ENCODE measurements around the gene ARHGAP10.

Gene ARHGAP10

GRCh38 chr4:147732518-147733235 lies 789 bp downstream of the ARHGAP10 start:
- no peak for DNase-seq (ENCODE audit: low read depth)

- DNase-seq (ENCODE audit: low read depth): no peak
Measured at GRCh38 chr4:147733716-147734344, 1.9 kb downstream of the ARHGAP10 start.

- no peak for DNase-seq (ENCODE audit: low read depth)
Measured at GRCh38 chr4:147734496-147734895, 2.6 kb downstream of the ARHGAP10 start.

- DNase-seq (ENCODE audit: low read depth): no peak
Measured at GRCh38 chr4:147735413-147736301, 3.8 kb downstream of the ARHGAP10 start.

GRCh38 chr4:147736458-147736857 lies 4.6 kb downstream of the ARHGAP10 start:
- no peak for DNase-seq (ENCODE audit: low read depth)

DNA sequence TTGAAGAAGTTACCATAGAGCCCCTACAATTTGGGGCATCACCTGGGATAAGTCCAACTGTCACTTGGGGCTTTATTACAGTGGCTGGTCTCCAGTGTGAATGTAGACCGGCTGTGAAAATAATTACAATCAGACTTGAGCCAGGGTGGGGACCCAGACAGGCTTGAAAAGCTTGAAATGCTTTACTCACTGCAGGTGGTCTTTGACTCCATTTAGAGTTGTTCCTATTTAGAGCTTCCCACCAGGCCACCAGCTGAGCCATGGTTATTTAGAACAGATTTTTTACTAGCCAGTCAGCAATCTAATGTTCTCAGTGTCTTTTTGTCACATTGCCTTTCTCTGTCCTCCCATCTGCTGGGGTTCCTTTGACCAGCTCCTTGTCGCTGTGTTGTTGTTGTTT lies 5.7 kb downstream of the ARHGAP10 start:
- DNase-seq (ENCODE audit: low read depth): no peak

GRCh38 chr4:147739239-147739823 lies 7.4 kb downstream of the ARHGAP10 start:
- no peak for DNase-seq (ENCODE audit: low read depth)

DNA sequence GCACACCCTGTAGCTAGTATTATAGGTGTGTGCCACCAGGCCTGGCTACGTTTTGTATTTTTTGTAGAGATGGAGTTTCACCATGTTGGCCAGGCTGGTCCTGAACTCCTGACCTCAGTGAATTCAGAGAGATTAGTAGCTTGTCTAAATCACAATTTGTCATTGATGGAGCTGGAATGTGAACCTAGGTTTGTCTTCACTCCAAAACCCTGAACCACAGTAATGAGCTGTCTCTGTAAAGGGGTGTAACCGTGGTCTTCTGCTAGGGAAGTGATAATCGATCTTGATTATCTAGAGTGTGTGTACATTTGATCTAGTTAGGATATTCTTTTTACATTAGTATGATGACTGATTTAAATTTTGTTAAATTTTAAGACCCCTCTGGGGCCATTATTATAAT lies 8.3 kb downstream of the ARHGAP10 start:
- DNase-seq (ENCODE audit: low read depth): no peak

- DNase-seq (ENCODE audit: low read depth): no peak
Measured at GRCh38 chr4:147741190-147741788, 9.4 kb downstream of the ARHGAP10 start.

GRCh38 chr4:147747787-147748454 lies 16.0 kb downstream of the ARHGAP10 start:
- DNase-seq (ENCODE audit: low read depth): no peak

- DNase-seq (ENCODE audit: low read depth): no peak
Measured at GRCh38 chr4:147749811-147750321, 18.0 kb downstream of the ARHGAP10 start.

DNA sequence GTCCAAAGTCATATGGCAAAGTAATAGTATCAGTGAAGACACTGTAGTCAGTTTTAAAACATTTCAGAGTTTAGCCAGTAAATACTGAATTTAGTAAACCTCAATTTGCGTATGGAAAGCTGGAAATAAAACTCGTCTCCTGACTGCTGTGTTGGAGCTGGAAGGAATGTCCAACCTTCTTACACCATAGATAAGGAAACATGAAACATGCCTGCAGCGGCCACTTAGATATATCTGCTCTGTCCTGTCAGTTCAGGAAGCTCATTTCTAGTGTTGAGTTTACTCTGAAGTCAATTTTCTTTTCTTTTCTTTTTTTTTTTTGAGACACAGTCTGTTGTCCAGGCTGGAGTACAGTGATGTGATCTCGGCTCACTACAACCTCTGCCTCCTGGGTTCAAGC lies 21.2 kb downstream of the ARHGAP10 start:
- DNase-seq (ENCODE audit: low read depth): no peak

GRCh38 chr4:147754037-147754445 lies 22.2 kb downstream of the ARHGAP10 start:
- no peak for DNase-seq (ENCODE audit: low read depth)

- DNase-seq (ENCODE audit: low read depth): no peak
Measured at GRCh38 chr4:147755561-147756295, 23.8 kb downstream of the ARHGAP10 start.

- no peak for DNase-seq (ENCODE audit: low read depth)
Measured at GRCh38 chr4:147756417-147756816, 24.5 kb downstream of the ARHGAP10 start.

- no peak for DNase-seq (ENCODE audit: low read depth)
Measured at GRCh38 chr4:147760176-147760575, 28.3 kb downstream of the ARHGAP10 start.

DNA sequence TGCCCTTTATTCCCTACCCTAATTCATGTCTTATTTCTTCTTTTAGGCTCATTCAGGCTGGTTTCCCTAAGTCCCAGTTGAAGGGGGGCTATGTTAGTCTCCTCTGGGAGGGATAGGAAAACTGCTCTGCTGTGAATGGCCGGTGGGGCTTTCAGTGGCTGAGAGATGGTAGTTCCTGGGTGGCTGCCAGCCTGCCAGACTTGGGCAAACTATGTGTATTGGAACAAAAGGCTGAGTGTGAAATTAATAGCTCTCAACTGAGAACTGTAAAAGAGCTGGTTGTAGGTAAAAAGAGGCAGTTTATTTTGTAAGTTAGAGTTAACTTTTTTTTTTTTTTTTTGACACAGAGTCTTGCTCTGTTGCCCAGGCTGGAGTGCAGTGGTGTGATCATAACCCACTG lies 28.8 kb downstream of the ARHGAP10 start:
- no peak for DNase-seq (ENCODE audit: low read depth)

DNA sequence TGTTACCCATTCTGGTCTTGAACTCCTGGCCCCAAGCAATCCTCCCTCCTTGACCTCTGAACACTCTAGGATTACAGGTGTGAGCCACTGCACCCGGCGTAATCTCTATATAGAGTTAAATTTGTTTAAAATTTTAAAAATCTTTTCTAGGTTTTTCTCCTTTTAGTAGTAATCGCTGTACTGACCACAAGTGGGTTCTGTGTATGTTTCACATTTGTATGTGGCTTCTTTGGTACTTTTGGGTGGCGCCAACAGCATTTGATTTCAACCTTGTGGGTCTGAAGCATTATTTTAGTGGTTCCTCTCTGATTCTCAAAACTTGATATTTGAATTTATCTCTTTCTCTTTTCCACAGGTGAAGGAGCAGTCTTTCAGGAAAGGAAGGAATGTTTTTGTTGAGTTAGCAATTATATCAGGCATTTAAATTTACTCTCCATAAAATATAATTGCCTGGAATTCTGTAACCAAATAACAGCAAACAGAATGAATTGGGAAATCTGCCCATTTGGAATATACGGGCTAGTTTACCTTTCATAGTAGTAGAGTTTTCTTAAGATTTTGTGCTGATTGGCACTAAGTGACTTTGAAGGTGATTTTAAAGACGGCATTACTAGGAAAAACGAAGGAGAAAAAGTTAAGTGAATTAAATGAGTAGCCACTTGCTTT lies 29.5 kb downstream of the ARHGAP10 start:
- DNase-seq (ENCODE audit: low read depth): no peak

DNA sequence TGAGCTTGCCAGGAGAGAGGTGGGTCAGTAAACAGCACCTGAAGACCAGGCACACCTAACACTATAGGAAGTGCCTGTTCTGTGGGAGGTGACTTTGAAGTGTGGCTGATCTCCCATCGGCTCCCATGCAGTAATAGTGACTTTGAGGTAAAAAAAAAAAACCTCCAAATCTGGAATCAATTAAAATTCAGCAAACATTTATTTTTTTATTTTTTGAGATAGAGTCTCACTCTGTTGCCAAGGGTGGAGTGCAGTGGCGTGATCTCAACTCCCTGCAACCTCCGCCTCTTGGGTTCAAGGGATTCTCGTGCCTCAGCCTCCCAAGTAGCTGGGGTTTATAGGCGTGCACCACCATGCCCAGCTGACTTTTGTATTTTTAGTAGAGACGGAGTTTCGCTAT lies 32.4 kb downstream of the ARHGAP10 start:
- DNase-seq (ENCODE audit: low read depth): no peak

DNA sequence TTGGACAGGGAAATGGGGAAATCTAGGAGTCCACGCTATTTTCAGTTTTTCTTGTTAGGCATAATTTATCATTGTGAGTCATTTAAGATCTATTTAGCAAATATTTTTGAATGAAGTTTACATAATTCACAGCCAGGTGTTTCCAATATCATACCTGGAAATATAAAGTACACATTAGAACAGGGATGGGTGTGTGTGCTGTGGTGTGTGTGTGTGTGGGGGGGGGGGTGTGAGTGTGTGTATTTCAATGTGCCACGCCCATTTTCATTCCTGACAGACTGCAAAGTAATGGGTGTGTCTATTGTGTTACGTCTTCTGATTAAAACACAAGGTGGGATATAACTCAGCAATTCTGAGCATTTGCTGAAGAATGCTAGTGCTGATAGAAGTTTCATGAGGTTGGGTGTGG lies 33.2 kb downstream of the ARHGAP10 start:
- no peak for DNase-seq (ENCODE audit: low read depth)
